ENCODE measurements around the gene POU2F1.
"Not testable (repeated sequence)": the region's sequence is repeated elsewhere in the genome, so short reads cannot be mapped to it uniquely, and the experiment has no call there.

POU2F1 gene

GRCh38 chr1:167220537-167221125, at the start of gene POU2F1:
POU2F1 (plus strand) TSS chr1:167220886; CDS start chr1:167220898, 12 bp downstream.
- DNase-seq: peak; percentile 90

GRCh38 chr1:167171286-167171929, 49.3 kb upstream of the POU2F1 start:
- no peak for DNase-seq

GRCh38 chr1:167173516-167174184, 47.0 kb upstream of the POU2F1 start:
- DNase-seq: no peak

- DNase-seq: no peak
Measured at GRCh38 chr1:167175901-167176300, 44.8 kb upstream of the POU2F1 start.

- no peak for DNase-seq
Measured at GRCh38 chr1:167178831-167179230, 41.9 kb upstream of the POU2F1 start.

- DNase-seq: no peak
Measured at GRCh38 chr1:167182571-167183320, 37.9 kb upstream of the POU2F1 start.

GRCh38 chr1:167184081-167184480, 36.6 kb upstream of the POU2F1 start:
- no peak for DNase-seq

GRCh38 chr1:167185062-167185461, 35.6 kb upstream of the POU2F1 start:
- DNase-seq: no peak

GRCh38 chr1:167185974-167186657, 34.6 kb upstream of the POU2F1 start:
- no peak for DNase-seq

- DNase-seq: no peak
Measured at GRCh38 chr1:167186771-167187170, 33.9 kb upstream of the POU2F1 start.

GRCh38 chr1:167190747-167191237, 29.9 kb upstream of the POU2F1 start:
- DNase-seq: no peak

GRCh38 chr1:167191958-167192357, 28.7 kb upstream of the POU2F1 start:
- no peak for DNase-seq

GRCh38 chr1:167194182-167194581, 26.5 kb upstream of the POU2F1 start:
- no peak for DNase-seq

GRCh38 chr1:167196166-167196565, 24.5 kb upstream of the POU2F1 start:
- DNase-seq: no peak

GRCh38 chr1:167197236-167197635, 23.4 kb upstream of the POU2F1 start:
- no peak for DNase-seq

- no peak for DNase-seq
Measured at GRCh38 chr1:167197692-167198091, 23.0 kb upstream of the POU2F1 start.

GRCh38 chr1:167198518-167199133, 22.1 kb upstream of the POU2F1 start:
- DNase-seq: no peak

GRCh38 chr1:167199656-167200055, 21.0 kb upstream of the POU2F1 start:
- DNase-seq: no peak

- no peak for DNase-seq
Measured at GRCh38 chr1:167200272-167200671, 20.4 kb upstream of the POU2F1 start.

GRCh38 chr1:167200749-167201148, 19.9 kb upstream of the POU2F1 start:
- no peak for DNase-seq

GRCh38 chr1:167202049-167202448, 18.6 kb upstream of the POU2F1 start:
- no peak for DNase-seq

- DNase-seq: not testable (repeated sequence)
Measured at GRCh38 chr1:167205306-167206050, 15.2 kb upstream of the POU2F1 start.
